ENCODE data around the gene TTC12. TPM values are rescaled to one million over a fixed set of nuclear protein-coding genes. Genes with fewer than 3 reads are reported as not detected.

The TTC12 gene
- total and polyA plus RNA-seq, 2 donors (not counting 3 experiments of a cell fraction or from before 2014, with no cell fraction given): 2.2 to 2.9 TPM

GRCh38 chr11:113272927-113273615 lies 41.3 kb upstream of the TTC12 start:
- no peaks in the 10 kb centered on the region for H3K27me3 ChIP-seq (ENCODE audit: control insufficient read depth in 2 of 2, insufficient read depth in 2 of 2, low read length in 2 of 2)
- H2AFZ ChIP-seq (ENCODE audit: low read depth, low read length): no peak overlapping the region
- DNase-seq (ENCODE audit: low read depth, low spot score) (no peak), FAIRE-seq (no peak)
- ChIA-PET POLR2A (no interaction called here), CTCF (interaction anchor here (1.1 kb wide), 1 partner anchor 17 kb away, joined by 4 read pairs; no protein-coding TSS in a partner anchor)
- no peak overlapping the region for H3K27ac ChIP-seq (ENCODE audit: insufficient read depth, low read depth, low read length)
- no peak overlapping the region for H3K9ac ChIP-seq (replicated peaks; ENCODE audit: extremely low read depth, insufficient read depth, low read length)
- H3K36me3 ChIP-seq (ENCODE audit: control insufficient read depth in 2 of 2, extremely low read depth in 1 of 2, insufficient read depth in 2 of 2, low read length in 2 of 2): no peaks in the 10 kb centered on the region
- TF ChIP-seq, protein P1, sequence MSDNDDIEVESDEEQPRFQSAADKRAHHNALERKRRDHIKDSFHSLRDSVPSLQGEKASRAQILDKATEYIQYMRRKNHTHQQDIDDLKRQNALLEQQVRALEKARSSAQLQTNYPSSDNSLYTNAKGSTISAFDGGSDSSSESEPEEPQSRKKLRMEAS (IDR thresholded peaks at IDR 0.05; ENCODE audit: insufficient read depth, insufficient read length): no peak
- no peak for TF ChIP-seq JUN (IDR thresholded peaks at IDR 0.05; ENCODE audit: borderline replicate concordance, insufficient read depth, insufficient read length, low read depth)
- no peak for TF ChIP-seq EZH2 (IDR thresholded peaks at IDR 0.05; ENCODE audit: borderline replicate concordance, low read depth, low read length, severe bottlenecking)
- no peak for TF ChIP-seq GATA2 (IDR thresholded peaks at IDR 0.05; ENCODE audit: insufficient read depth, insufficient read length, low read depth, low read length)
- TF ChIP-seq MYC (IDR thresholded peaks at IDR 0.05; ENCODE audit: low read depth, low read length): no peak
- TF ChIP-seq FOS (IDR thresholded peaks at IDR 0.05; ENCODE audit: borderline replicate concordance, insufficient read depth, low read length): no peak
- TF ChIP-seq, protein P2, sequence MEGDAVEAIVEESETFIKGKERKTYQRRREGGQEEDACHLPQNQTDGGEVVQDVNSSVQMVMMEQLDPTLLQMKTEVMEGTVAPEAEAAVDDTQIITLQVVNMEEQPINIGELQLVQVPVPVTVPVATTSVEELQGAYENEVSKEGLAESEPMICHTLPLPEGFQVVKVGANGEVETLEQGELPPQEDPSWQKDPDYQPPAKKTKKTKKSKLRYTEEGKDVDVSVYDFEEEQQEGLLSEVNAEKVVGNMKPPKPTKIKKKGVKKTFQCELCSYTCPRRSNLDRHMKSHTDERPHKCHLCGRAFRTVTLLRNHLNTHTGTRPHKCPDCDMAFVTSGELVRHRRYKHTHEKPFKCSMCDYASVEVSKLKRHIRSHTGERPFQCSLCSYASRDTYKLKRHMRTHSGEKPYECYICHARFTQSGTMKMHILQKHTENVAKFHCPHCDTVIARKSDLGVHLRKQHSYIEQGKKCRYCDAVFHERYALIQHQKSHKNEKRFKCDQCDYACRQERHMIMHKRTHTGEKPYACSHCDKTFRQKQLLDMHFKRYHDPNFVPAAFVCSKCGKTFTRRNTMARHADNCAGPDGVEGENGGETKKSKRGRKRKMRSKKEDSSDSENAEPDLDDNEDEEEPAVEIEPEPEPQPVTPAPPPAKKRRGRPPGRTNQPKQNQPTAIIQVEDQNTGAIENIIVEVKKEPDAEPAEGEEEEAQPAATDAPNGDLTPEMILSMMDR (IDR thresholded peaks at IDR 0.05; ENCODE audit: extremely low read depth in 1 of 2, insufficient read depth in 1 of 2, low read depth in 1 of 2, low read length in 2 of 2): no peak
- TF ChIP-seq POLR2AphosphoS5 (IDR thresholded peaks at IDR 0.05; ENCODE audit: insufficient read depth, low read depth, low read length): no peak
- TF ChIP-seq POLR2A (IDR thresholded peaks at IDR 0.05; ENCODE audit: low read depth, low read length): no peak
- H3K79me2 ChIP-seq (ENCODE audit: control insufficient read depth, insufficient read depth, low read length): no peaks in the 10 kb centered on the region
- intact Hi-C loops (cut with micrococcal nuclease): no loop called here
- no peaks in the 10 kb centered on the region for H3K9me3 ChIP-seq (replicated peaks; ENCODE audit: control insufficient read depth, insufficient read depth, low read length)
- BruUV-seq (replicated peaks): no TSS peak
- no peaks in the 10 kb centered on the region for H4K20me1 ChIP-seq (replicated peaks; ENCODE audit: control insufficient read depth, extremely low read depth, insufficient read depth, low read length)
- no peak overlapping the region for H3K4me2 ChIP-seq (ENCODE audit: insufficient read depth, low read length)
- H3K4me3 ChIP-seq (replicated peaks in 1 of 3; ENCODE audit: insufficient read depth in 1 of 3, low read depth in 1 of 3, low read length in 3 of 3): no peak overlapping the region
- dilution Hi-C loops (cut with MboI; ENCODE audit: extremely low pct_ligation_motif_present, low sequenced_read_pairs): no loop called here
- no peaks in the 10 kb centered on the region for H3K4me1 ChIP-seq (ENCODE audit: control insufficient read depth, extremely low read depth, insufficient read depth, low read length)
- H3K9me1 ChIP-seq (replicated peaks; ENCODE audit: control insufficient read depth, extremely low read depth, insufficient read depth, low read length): no peaks in the 10 kb centered on the region
